H54 (cell line): ENCODE measurements around the gene HSD11B2.

ENCODE experiments used
- DNase-seq: peaks from one replicate; pipeline ENCODE4 v3.0.0; 2011; ENCODE audit warnings: low spot score, mixed read lengths; ENCODE audit not compliant: insufficient read length
- FAIRE-seq: peaks from 3 replicates; lab custom pipeline; 2011; peaks lifted over from hg19 to GRCh38; lab: Jason Lieb, UNC
- POLR2A ChIP-seq: IDR thresholded peaks from 2 replicates; pipeline ENCODE4 v1.6.1; 2011; ENCODE audit warnings: low read depth, mild to moderate bottlenecking, low read length

The HSD11B2 gene

DNA sequence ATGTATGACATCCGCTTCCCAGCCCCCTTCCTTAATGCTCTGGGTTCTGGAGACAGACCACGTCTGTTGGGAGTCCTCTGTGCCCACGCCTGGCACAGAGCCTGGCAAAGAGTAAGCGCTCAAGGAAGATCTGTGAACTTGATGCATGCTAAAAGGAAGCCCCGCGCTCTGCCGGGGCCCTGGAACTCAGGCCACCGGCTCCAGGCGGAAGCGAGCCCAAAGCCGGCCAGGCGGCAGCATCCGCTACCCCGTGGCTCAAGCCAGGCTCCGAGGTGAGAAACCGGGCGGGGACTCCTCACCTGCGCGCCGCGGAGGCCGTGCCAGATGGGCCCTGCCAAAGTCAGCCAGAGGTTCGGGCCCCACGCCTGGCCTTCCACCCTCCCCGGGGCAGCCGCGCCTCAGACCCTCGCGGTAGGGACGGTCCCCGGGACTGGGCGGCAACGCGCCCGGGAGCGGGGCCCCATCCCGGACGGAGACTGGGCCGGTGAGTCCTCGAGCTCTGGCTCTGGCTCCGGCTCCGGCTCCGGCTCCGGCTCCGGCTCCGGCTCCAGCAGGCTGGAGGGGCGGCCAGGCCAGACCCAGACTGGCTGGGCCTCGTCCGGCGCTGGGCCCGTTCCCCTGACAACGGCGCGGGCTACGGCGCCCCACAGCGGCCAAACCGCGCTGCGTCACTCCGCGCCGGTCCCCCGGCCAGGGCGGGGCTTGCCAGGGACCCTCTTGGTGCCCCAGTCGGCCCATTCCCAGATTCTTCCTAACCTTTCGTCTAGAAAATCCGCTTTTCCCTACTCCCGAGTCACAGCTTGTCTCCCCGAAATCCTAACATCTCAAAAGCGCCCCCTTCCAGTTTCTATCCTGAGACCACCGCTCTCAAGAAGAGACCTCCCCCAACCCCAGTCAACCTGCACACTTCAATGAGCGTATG is 14.8 kb upstream of the HSD11B2 start, which contains the start of gene ZDHHC1:
TSS of gene ZDHHC1 (minus strand) at position 606 of the 922 bp plus-strand sequence. CDS start 8,702 bp downstream, outside the sequence.
- FAIRE-seq (no peak), DNase-seq (peak; percentile 74)
- 0 out of 2 replicates have a peak, but pooled peaks have one; percentile 30 for TF ChIP-seq POLR2A

DNA sequence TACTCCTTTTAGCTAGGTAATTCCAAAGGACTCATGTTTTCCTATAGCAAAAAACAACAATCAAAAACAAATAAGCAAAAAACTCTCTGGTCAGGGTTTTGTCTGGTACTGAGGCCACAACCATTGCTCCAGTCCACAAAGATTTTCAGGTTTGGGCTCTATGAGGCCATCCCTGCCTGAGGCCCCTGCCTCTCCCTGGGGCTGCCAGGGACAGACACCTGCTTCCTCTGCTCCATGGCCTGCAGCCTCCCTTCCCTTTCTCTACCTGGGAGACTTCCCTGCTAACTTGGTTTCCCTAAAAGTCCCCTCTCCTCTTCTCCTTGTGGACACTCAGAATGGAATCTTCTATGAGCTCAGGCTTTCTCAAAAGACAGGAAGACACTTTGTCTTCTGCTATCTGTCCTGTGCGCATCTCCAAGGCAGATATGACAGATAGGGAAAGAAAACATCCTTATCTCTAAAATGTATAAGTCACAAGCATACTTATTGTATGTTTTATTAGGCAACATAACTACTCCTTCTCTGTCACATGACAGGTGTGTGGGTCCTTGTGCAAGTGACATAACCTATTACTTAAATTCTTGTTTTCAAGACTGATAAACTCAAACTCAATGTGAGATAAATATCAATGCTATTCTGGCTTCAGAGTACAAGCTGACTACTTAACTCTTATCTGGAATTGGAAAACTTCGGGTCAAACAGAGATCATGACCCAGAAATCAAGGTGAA is 13.4 kb upstream of the HSD11B2 start:
- TF ChIP-seq POLR2A: no peak
- no peak for FAIRE-seq
- DNase-seq: no peak

DNA sequence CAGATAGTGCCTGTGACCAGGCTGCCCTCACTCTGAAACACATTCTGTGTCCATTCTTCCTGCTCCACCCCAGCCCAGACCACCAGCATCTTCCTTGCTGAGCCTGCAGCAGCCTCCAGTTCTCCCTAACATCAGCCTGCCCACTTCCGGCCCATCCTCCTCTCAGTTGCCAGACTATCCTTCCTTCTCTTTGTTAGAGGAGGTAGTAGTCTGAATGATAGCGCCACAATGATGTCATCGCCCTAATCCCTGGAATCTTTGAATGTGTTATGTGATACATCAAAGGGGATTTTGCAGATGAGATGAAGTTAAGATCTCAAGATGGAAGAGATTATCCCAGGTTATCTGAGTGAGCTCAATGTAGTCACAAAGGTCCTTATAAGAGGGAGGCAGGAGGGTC is 11.4 kb upstream of the HSD11B2 start:
- TF ChIP-seq POLR2A: no peak
- FAIRE-seq: no peak
- no peak for DNase-seq

- DNase-seq (no peak), FAIRE-seq (no peak)
- no peak for TF ChIP-seq POLR2A
These were observed 11.0 kb upstream of the HSD11B2 start for GRCh38 chr16:67419931-67420330.

DNA sequence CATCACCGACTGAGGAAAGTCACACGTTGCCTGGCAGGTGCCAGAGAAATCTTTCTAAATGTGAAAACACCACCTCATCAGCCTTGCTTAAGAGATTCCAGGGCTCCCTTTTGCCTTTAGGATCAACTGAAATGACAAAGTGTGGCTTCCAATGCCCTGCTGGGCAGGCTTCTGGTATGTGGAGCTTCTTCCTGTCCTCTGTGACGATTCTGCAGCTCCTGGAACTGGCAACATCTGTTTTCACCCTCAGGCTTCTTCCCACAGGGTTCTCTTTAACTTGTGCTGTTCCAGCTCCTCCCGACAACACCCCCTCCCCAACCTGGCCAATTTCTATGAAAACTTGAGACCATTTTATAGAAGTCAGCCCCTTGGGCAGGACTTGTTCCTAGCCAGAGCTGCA is 9.9 kb upstream of the HSD11B2 start:
- DNase-seq: no peak
- FAIRE-seq: no peak
- TF ChIP-seq POLR2A: no peak

GRCh38 chr16:67423015-67423414 is 7.9 kb upstream of the HSD11B2 start:
- no peak for DNase-seq
- FAIRE-seq: no peak
- TF ChIP-seq POLR2A: no peak

DNA sequence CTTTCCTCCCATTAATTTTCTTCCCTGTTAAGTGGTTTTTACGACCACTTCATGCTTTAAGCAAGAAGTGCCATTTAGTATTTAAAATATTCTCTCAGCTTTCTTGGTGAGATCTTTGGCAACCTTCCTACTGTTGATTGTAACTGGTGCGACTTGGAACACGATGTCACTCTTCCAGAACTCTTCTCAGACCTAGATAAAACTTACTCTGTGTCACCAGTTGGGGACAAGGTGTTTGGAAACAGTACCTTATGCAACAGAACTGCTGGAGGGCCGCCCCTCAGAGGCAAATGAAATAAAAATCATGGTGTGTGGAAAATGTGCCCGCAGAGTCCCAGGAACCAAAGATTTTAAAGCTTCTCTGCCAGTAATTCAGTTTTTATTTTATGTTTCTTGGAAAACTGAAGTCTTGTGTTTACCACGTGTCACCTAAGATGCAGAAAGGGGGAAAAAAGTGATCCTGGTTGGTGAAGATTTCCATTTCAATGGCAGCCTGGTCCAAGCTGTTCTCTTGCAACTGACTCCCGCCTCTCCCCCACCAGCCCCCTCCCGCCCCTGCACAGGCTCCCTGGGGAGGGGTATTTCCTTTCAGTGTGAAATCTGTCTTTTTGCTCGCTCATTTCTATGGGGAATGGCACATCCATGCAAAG is 7.2 kb upstream of the HSD11B2 start:
- no peak for DNase-seq
- no peak for TF ChIP-seq POLR2A
- FAIRE-seq: no peak

- no peak for DNase-seq
- no peak for TF ChIP-seq POLR2A
- FAIRE-seq: no peak
These were observed 6.7 kb upstream of the HSD11B2 start for GRCh38 chr16:67424261-67424615.

DNA sequence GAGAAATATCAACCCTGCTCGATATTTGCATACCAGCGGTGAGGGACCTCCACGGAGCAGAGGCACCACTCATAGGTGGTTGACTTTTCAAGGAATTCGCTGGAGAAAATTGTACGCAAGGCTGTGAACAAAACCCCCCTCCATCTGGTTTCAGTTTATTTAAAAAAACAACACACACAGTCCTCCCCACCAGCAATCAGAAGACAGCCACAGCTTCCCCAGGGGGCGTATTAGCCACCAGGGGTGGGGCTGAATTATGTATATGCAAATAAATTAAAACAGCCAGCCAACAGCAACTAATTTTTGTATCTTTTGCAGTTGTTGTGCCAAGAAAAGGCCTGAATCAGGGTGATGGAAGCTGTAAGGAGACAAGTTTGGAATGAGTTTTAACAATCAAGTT is 5.9 kb upstream of the HSD11B2 start:
- no peak for DNase-seq
- FAIRE-seq: no peak
- no peak for TF ChIP-seq POLR2A

GRCh38 chr16:67425580-67425979 is 5.3 kb upstream of the HSD11B2 start:
- no peak for FAIRE-seq
- no peak for DNase-seq
- no peak for TF ChIP-seq POLR2A

DNA sequence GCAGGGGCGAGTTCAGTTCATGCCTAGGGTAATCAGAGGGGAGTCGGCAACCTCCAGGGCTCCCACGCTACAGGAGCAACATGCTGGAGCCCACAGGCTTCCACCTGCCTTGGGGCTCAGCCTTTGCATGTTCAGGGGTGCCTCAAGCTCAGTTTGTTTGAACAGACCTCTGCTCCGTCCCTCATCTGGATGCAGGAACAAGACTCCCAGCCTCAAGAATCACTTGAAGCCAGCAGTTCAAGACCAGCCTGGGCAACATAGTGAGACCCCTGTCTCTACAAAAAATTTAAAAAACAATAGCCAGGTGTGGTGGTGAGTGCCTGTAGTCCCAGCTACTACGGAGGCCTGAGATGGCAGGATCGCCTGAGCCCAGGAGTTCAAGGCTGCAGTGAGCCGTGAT is 4.9 kb upstream of the HSD11B2 start:
- TF ChIP-seq POLR2A: no peak
- no peak for DNase-seq
- FAIRE-seq: no peak

DNA sequence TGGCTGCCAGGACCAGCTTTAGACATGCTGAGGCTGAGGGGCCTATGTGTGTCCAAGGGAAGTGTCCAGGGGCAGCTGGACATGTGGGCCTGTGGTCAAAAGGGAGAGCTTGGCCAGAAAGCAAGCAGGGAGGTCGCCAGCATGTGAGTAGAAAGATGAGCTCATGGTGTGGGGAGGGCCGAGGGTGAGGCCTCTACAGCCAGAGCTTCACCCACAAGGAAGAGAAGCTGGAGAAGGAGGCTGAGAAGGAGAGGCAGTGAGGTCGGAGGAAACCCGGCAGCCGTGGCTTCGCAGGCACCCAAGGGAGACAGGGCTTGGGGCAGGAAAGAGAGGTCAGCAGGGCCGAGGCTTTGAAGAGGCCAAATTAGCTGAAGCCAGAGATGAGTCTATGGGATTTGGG is 4.0 kb upstream of the HSD11B2 start:
- no peak for DNase-seq
- FAIRE-seq: no peak
- TF ChIP-seq POLR2A: no peak

DNA sequence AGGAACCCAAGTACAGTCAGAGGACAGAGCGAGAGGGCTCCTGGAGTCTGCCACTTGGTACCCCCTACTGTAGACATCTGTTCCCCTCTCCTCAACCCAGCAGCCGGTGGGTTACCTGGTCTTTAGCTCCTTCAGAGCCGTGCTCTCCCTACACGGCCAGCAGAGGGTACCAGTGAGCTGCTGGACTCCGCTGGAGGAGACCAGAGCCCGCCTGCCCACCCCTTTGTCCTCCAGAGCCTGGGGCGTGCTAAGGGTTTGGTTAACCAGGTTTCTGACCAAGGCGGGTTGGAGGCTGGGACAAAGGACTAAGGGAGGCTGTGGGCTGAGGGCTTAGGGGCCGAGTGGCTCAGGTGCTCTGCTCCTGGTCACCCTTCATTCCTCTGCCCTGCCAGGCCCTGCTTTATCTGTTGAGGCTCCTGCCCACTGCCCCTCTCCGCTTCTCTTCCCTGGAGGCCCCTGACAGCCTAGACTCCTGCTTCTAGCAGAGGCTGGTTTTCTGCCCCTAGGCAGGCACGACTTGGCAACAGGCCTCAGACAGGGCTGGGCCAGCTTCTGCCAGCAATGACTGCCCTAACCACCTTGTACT is 2.7 kb upstream of the HSD11B2 start:
- FAIRE-seq (no peak), DNase-seq (peak; percentile 72)
- TF ChIP-seq POLR2A: no peak
